GM12892 (cell line): ENCODE measurements around the gene ANKRD6.

Experiments used
- DNase-seq: peaks from one replicate; pipeline ENCODE4 v3.0.0; 2011; ENCODE audit not compliant: insufficient read length
- FAIRE-seq: peaks from 2 replicates; lab custom pipeline; 2011; peaks lifted over from hg19 to GRCh38; lab: Jason Lieb, UNC
- POLR2A ChIP-seq: IDR thresholded peaks from 2 replicates; pipeline ENCODE4 v1.6.1; 2011; ENCODE audit warnings: low read depth, low read length, control low read depth
- POLR2AphosphoS5 ChIP-seq: IDR thresholded peaks from 2 replicates; pipeline ENCODE4 v1.6.1; 2011; ENCODE audit warnings: low read depth, low read length, control low read depth
- TAF1 ChIP-seq: IDR thresholded peaks from 2 replicates; pipeline ENCODE4 v1.6.1; 2011; ENCODE audit warnings: low read depth, mild to moderate bottlenecking, control low read depth, low read length, borderline replicate concordance

Gene ANKRD6

GRCh38 chr6:89655122-89655521, 222.2 kb downstream of the ANKRD6 start:
- no peak for TF ChIP-seq TAF1
- no peak for TF ChIP-seq POLR2AphosphoS5
- TF ChIP-seq POLR2A, result no peak
- DNase-seq, result no peak
- FAIRE-seq, result no peak

DNA sequence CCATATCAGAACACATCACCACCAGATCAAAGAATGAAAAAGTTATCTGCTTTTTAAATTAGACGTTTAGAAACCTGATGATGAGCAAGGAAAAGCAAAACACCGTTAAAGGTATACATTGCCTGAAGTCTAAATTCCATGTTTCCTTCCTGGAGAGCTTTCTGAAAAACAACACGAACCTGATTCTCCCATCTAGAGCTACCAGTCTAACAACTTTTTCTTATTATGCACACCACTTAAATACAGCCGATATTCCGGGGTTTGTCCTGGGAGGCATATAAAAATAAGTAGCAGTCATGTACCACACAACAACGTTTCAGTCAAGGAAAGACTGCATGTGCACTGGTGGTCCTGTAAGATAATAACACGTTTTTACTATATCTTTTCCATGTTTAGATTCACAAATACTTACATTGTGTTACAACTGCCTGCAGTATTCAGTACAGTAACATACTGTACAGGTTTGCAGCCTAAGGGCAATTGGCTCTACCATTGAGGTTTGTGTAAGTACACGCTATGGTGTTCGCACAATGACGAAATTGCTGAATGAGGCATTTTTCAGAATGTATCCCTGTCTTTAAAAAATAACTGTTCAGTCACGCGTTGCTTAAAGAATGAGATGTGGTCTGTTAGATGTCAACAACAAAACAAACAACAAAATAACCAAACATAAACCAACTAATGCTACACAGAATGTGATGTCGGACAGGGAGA, 224.7 kb downstream of the ANKRD6 start:
- no peak for TF ChIP-seq POLR2A
- no peak for TF ChIP-seq POLR2AphosphoS5
- no peak for TF ChIP-seq TAF1
- FAIRE-seq, result no peak
- no peak for DNase-seq

- TF ChIP-seq POLR2A (no peak), TAF1 (no peak), POLR2AphosphoS5 (no peak)
- no peak for DNase-seq
- no peak for FAIRE-seq
Measured at GRCh38 chr6:89660981-89661380, 228.0 kb downstream of the ANKRD6 start.

DNA sequence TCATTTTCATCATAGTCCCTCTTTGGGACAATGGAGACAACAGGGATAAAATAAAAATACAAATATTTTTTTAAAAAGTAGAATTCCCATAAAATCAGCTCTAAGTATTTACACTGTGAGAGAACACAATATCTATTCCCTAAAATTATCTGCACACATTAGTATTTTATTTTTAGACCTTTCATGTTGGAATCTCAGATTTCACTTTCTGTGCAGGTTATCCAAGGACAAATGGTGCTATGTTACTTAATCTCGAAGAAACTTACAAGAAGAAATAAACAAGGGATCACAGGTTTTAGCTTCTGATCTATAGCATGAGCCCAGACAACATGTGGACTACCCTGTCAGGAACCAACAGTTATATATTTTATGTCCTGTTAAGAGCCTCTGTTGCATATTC, 228.6 kb downstream of the ANKRD6 start:
- FAIRE-seq, result no peak
- no peak for TF ChIP-seq POLR2AphosphoS5
- TF ChIP-seq POLR2A, result no peak

GRCh38 chr6:89662659-89663223, 229.8 kb downstream of the ANKRD6 start:
- no peak for TF ChIP-seq POLR2AphosphoS5
- TF ChIP-seq POLR2A, result no peak
- no peak for TF ChIP-seq TAF1
- FAIRE-seq (no peak), DNase-seq (no peak)

More for the DNA sequence above, 228.6 kb downstream of the ANKRD6 start:
- no peak for DNase-seq

GRCh38 chr6:89667872-89668556, 235.1 kb downstream of the ANKRD6 start:
- no peak for TF ChIP-seq POLR2A
- TF ChIP-seq TAF1, result no peak
- TF ChIP-seq POLR2AphosphoS5, result no peak
- FAIRE-seq (no peak), DNase-seq (no peak)

GRCh38 chr6:89669002-89669401, 236.1 kb downstream of the ANKRD6 start:
- TF ChIP-seq TAF1, result no peak
- no peak for TF ChIP-seq POLR2A
- TF ChIP-seq POLR2AphosphoS5, result no peak
- DNase-seq (no peak), FAIRE-seq (no peak)

DNA sequence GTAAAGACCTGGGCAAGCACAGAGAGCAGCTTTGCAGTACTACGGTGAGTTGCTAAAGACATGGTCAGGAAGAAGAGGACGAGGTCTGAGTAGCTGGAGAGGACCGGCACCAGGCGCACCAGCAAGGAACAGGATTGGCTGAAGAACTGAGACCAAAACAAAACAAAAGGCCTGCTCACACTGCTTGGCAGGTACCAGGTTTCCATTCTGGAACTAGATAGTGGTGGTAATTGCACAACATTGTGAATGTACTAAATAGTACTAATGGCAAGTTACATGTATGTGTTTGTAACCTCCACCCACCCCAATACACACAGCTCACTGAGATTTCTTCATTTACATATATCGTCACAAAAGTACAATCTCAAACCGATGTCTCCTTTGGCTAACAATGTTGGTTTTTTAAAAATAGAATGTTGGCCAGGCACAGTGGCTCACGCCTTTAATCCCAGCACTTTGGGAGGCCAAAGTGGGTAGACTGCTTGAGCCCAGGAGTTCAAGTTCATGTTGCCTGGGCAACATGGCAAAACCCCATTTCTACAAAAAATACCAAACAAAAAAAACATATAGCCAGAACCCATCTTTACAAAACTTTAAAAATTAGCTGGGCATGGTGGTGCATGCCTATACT, 238.1 kb downstream of the ANKRD6 start:
- FAIRE-seq, result no peak
- TF ChIP-seq TAF1 (no peak), POLR2A (no peak), POLR2AphosphoS5 (no peak)
- DNase-seq, result no peak

DNA sequence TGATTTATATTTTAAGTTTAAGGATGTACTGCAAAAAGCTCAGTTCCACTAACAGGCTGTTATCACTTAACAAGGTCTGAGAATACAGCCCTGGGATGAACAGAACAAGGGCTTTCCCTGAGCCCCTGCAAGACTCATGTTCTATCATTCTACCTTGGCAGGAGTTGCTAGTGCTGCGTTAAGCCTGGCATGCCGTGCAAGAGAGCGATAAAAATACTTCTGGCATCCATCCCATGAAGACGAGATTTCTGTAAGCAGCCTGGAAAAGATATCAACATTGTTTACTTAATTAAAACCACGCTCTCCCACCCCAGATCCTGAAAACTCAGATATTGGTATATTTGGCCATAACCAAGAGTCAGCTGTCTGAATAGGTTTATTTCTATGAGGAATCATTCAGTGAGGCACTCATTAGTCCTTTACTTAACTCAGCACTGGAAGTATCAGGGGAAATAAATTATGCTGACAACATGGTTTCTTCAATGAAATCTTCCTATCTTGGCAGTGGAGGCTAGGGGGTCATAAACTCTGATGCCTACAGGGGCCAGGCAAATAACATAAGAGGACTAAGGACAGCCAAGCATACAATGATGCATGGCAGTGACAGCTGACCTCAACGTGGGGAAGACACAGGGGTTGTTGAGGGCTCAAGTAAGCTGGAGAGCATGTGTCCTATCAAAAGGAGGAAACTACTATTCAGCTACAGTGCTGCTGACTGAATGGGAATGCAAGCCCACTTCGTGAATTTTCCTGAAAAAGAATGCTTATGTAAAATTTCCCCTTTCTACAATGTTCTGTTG, 243.2 kb downstream of the ANKRD6 start:
- FAIRE-seq, result no peak
- DNase-seq, result no peak
- TF ChIP-seq POLR2AphosphoS5 (no peak), TAF1 (no peak), POLR2A (no peak)

DNA sequence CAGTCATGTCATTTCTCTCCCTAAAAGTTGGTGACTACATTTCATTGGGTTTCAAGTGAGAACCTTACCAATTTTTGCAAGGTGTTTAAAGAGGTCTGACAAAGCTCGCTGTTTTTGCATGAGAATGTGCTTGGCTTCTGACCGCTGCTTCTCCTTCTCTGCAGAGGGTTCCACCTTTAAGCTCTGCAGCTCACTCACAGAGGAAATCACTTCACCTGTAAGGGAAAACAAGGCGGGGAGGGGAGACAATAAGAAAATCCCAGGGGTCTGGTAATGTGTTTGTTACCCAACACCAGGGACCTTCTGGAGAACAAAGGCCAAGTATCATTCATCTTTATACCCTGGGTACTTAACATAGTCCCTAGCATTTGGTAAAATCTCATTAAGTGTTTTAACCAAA, 245.6 kb downstream of the ANKRD6 start:
- DNase-seq (no peak), FAIRE-seq (no peak)
- TF ChIP-seq POLR2A, result no peak
- no peak for TF ChIP-seq POLR2AphosphoS5
- TF ChIP-seq TAF1, result no peak
